Measurements from ENCODE around the gene CCDC57.

Gene CCDC57

GRCh38 chr17:82076785-82077591, 135.7 kb downstream of the CCDC57 start:
- no peak for DNase-seq

- no peak for DNase-seq
Observed at GRCh38 chr17:82076018-82076784, 136.4 kb downstream of the CCDC57 start.

- DNase-seq = no peak
Observed at GRCh38 chr17:82073446-82073845, 139.2 kb downstream of the CCDC57 start.

GRCh38 chr17:82072827-82073226, 139.8 kb downstream of the CCDC57 start:
- DNase-seq = no peak

GRCh38 chr17:82070611-82071010, 142.0 kb downstream of the CCDC57 start:
- no peak for DNase-seq

GRCh38 chr17:82065638-82066303, 146.9 kb downstream of the CCDC57 start, which contains the start of gene DUS1L:
Gene DUS1L (minus strand): TSS chr17:82065804. CDS start chr17:82065059, 745 bp downstream.
- no peak for DNase-seq

GRCh38 chr17:82065193-82065637, 147.4 kb downstream of the CCDC57 start:
- DNase-seq = no peak

- DNase-seq = no peak
Observed at GRCh38 chr17:82064433-82065192, 148.0 kb downstream of the CCDC57 start.

- DNase-seq = no peak
Observed at GRCh38 chr17:82063424-82064415, 148.9 kb downstream of the CCDC57 start.

- no peak for DNase-seq
Observed at GRCh38 chr17:82062984-82063368, 149.7 kb downstream of the CCDC57 start.

GRCh38 chr17:82062076-82062983, 150.3 kb downstream of the CCDC57 start:
- DNase-seq = no peak

GRCh38 chr17:82061047-82061925, 151.4 kb downstream of the CCDC57 start:
- no peak for DNase-seq

- DNase-seq = no peak
Observed at GRCh38 chr17:82060614-82061013, 152.0 kb downstream of the CCDC57 start.

- DNase-seq = no peak
Observed at GRCh38 chr17:82060001-82060380, 152.7 kb downstream of the CCDC57 start.

- DNase-seq = no peak
Observed at GRCh38 chr17:82059272-82060000, 153.2 kb downstream of the CCDC57 start.

GRCh38 chr17:82058855-82059249, 153.8 kb downstream of the CCDC57 start:
- no peak for DNase-seq

- DNase-seq = no peak
Observed at GRCh38 chr17:82058230-82058854, 154.3 kb downstream of the CCDC57 start.

Data from NCI-H2029 treated with DMSO at 0.1 percent for 48 hours (cell line).